GM12892 (cell line): ENCODE results near the gene HDGFL2.

Experiments
- DNase-seq: peaks from one replicate; pipeline ENCODE4 v3.0.0; 2011; ENCODE audit not compliant: insufficient read length
- FAIRE-seq: peaks from 2 replicates; lab custom pipeline; 2011; peaks lifted over from hg19 to GRCh38; lab: Jason Lieb, UNC
- POLR2A ChIP-seq: IDR thresholded peaks from 2 replicates; pipeline ENCODE4 v1.6.1; 2011; ENCODE audit warnings: low read depth, low read length, control low read depth
- POLR2AphosphoS5 ChIP-seq: IDR thresholded peaks from 2 replicates; pipeline ENCODE4 v1.6.1; 2011; ENCODE audit warnings: low read depth, low read length, control low read depth
- TAF1 ChIP-seq: IDR thresholded peaks from 2 replicates; pipeline ENCODE4 v1.6.1; 2011; ENCODE audit warnings: low read depth, mild to moderate bottlenecking, control low read depth, low read length, borderline replicate concordance

HDGFL2 gene

DNA sequence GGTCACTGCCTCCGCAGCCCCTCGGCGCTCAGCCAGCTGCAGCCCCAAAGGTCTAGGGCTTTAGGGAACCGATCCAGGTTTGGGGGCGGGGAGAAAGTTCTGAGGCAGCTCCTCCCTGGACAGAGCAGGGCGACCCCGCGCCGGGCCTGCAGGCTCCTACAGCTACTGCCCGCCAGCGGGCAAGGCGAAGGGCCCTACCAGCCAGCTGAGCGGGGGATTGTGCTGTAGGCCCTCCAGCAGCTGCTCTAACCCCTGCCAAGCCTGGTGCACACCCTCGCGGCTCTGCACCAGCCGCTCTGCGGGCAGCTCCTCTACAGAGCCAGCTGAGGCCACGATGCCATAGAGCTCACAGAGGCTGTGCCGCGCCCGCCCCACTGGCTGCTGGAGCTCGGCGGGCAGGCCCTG, 32.2 kb downstream of the HDGFL2 start:
- no peak for FAIRE-seq
- no peak for DNase-seq
- TF ChIP-seq TAF1, result no peak
- TF ChIP-seq POLR2A, result no peak
- no peak for TF ChIP-seq POLR2AphosphoS5

DNA sequence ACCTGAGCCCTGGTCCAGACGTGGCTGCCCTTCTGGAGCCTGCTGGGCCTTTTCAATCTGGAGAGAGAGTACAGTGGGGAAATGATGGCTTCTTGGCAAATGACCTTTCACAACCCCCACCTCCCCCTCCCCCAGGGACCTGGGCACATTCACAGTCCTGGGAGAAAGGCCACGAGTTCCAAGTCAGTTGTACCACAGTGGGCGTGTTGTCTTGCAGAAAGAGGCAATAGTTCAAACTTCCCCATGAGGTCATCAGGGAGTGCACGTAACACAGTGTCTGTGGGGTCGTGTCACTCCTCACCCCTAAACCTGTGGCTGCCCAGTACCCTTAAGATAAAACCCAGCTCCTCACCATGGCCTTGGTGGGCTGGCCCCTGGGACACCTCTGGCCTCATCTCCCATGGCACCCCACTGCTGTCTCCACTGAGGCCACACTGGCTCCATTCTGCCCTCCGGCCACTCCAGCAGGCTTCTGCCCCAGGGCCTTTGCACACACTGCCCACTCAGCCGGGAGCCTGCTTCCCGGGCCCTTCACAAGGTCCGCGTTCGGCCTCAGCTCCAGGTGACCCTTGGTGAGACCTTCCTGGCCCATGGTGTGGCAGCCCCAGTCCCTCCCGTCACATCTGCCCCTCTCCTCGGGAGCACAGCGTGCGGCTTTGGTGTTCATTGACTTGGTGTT, 32.9 kb downstream of the HDGFL2 start:
- no peak for FAIRE-seq
- DNase-seq, result no peak
- TF ChIP-seq TAF1 (no peak), POLR2A (no peak), POLR2AphosphoS5 (no peak)

DNA sequence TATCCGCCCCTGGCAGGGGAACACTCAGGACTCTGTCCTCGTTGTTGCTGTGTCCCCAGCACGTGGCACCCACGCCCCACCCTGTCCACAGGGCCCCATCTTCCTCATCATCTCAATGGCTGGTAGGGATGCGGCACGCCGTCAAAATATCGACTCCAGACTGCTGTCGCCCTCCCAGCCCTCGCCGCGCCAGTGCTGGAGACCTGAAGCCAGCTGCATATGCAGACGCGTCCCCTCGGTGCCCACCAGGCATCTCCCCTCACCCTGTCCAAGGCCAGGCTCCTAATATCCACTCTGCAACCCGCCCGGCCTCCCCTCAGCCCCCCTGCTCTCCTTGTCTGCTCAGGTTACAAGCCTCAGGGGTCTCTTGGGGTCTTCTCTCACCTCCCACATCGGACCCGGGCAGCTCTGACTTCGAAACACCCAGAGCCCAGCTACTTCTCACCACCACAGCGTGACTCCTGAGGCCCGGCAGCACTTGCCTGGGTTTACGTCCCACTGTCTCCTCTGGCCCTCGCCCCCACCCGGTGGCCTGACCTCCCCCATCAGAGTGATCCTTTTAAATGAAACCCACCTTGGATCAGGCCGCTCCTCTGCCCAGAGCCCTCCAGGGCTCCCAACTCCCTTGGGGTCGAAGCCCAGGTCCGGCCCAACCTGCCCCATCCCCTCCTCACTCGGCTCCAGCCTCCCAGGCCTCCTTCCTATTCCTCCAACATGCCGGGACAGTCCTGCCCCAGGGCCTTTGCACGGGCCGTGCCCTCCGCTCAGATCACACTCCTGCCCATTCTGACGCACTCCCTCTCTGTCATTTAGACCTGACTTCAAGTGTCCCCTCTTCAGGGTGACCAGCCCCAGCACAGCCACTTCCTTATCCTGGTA, 33.7 kb downstream of the HDGFL2 start:
- DNase-seq (no peak), FAIRE-seq (no peak)
- TF ChIP-seq POLR2AphosphoS5 (no peak), TAF1 (no peak), POLR2A (no peak)

- FAIRE-seq (no peak), DNase-seq (no peak)
- no peak for TF ChIP-seq POLR2AphosphoS5
- TF ChIP-seq TAF1, result no peak
- TF ChIP-seq POLR2A, result no peak
Observed at GRCh38 chr19:4506449-4507149, 34.5 kb downstream of the HDGFL2 start.

DNA sequence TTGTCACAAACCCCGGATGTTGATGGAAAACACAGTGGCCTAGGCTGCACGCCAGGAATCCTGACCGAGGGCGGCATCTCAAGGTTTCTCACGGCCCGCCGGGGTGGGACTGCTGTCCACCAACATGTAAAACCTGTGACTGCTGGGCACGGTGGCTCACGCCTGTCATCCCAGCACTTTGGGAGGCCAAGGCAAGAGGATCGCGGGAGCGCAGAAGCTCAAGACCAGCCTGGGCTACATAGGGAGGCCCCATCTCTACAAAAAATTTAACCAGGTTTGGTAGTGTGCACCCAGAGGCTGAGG, 35.0 kb downstream of the HDGFL2 start:
- no peak for TF ChIP-seq POLR2A
- no peak for TF ChIP-seq POLR2AphosphoS5
- no peak for TF ChIP-seq TAF1
- no peak for FAIRE-seq
- DNase-seq, result no peak

- FAIRE-seq, result no peak
- no peak for TF ChIP-seq TAF1
- no peak for TF ChIP-seq POLR2A
- no peak for TF ChIP-seq POLR2AphosphoS5
Observed at GRCh38 chr19:4507804-4508203, 35.7 kb downstream of the HDGFL2 start.

GRCh38 chr19:4508698-4509097, 36.6 kb downstream of the HDGFL2 start:
- DNase-seq (no peak), FAIRE-seq (no peak)

More at GRCh38 chr19:4507804-4508203, 35.7 kb downstream of the HDGFL2 start:
- no peak for DNase-seq

DNA sequence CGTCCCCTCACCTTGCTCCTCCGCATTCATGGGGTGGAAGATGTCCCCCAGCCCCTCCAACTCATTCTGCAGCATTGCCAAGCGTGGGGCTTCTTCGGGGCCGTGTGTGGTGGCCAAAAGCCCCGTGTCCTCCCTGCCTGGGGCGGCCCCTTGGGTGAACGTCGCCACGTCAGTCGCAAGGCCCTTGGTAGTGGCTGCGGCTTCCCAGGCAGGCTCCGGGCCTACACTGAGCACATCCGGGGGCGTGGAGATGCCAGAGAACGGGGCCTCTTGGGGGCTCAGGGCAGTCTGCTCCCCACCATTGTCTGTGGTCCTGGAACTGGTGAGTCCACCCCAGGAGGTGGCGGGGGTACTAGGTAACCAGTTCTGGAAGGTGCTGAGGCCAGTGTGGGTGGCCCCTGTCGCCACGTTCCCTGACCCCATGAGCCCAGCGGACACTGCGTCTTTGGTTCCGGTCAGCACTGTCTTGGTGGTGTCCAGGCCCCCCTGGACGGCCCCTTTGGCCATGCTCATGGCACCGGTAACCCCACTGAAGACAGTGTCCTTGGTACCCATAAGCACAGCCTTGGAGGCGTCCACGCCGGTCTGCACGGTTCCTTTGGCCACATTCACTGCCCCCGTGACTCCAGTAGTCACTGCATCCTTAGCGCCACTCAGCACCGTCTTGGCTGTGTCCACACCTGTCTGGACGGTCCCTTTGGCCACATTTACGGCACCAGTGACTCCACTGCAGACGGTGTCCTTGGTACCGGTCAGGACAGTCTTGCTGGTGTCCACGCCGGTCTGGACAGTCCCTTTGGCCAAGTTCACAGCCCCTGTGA, 38.5 kb downstream of the HDGFL2 start:
- DNase-seq, result no peak

More at GRCh38 chr19:4508698-4509097, 36.6 kb downstream of the HDGFL2 start:
- no peak for TF ChIP-seq POLR2AphosphoS5
- no peak for TF ChIP-seq POLR2A
- TF ChIP-seq TAF1, result no peak

DNA sequence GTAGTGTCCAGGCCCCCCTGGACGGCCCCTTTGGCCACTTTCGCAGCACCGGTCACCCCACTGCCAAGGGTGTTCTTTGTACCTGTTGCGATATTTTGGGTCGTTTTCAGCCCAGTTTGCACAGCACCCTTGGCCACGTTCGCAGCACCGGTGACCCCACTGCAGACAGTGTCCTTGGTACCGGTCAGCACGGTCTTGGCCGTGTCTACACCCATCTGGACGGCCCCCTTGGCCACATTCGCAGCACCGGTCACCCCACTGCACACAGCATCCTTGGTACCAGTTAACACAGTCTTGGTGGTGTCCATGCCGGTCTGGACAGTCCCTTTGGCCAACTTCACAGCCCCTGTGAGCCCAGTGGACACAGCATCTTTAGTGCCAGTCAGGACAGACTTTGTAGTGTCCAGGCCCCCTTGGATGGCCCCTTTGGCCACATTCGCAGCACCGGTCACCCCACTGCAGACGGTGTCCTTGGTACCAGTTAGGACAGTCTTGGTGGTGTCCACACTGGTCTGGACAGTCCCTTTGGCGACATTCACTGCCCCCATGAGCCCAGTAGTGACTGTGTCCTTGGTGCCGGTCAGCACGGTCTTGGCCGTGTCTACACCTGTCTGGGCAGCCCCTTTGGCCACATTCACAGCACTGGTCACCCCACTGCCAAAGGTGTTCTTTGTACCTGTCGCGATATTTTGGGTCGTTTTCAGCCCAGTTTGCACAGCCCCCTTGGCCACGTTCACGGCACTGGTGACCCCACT, 39.4 kb downstream of the HDGFL2 start:
- DNase-seq (no peak), FAIRE-seq (no peak)
- no peak for TF ChIP-seq POLR2A
- TF ChIP-seq POLR2AphosphoS5, result no peak
- no peak for TF ChIP-seq TAF1

More for the DNA sequence above, 38.5 kb downstream of the HDGFL2 start:
- TF ChIP-seq POLR2A, result no peak
- TF ChIP-seq TAF1, result no peak
- TF ChIP-seq POLR2AphosphoS5, result no peak
- FAIRE-seq, result no peak

DNA sequence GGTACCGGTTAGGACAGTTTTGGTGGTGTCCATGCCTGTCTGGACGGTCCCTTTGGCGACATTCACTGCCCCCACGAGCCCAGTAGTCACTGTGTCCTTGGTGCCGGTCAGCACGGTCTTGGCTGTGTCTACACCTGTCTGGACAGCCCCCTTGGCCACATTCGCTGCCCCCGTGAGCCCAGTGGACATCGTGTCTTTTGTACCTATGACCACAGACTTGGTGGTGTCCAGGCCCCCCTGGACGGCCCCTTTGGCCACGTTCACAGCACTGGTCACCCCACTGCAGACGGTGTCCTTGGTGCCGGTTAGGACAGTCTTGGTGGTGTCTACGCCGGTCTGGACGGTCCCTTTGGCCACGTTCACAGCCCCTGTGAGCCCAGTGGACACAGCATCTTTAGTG, 40.0 kb downstream of the HDGFL2 start:
- DNase-seq (no peak), FAIRE-seq (no peak)
- TF ChIP-seq POLR2AphosphoS5 (no peak), TAF1 (no peak), POLR2A (no peak)
